ENCODE results near the gene FBXO24. TPM values are rescaled to one million over a fixed set of nuclear protein-coding genes. Genes with fewer than 3 reads are reported as not detected.

The FBXO24 gene
- total and polyA plus RNA-seq, 9 of the 15 experiments (the other 6 are each of a cell fraction or from before 2014, with no cell fraction given) = 0.17 to 0.95 (median 0.50) TPM

- TF ChIP-seq ZNF717 (CRISPR knock-in tag; IDR thresholded peaks at IDR 0.05) (no peak), ELK3 (CRISPR knock-in tag; IDR thresholded peaks at IDR 0.05) (no peak), ETS1 (conservative IDR thresholded peaks at IDR 0.05; ENCODE audit: control insufficient read depth, low read depth, low read length) (no peak; the same call in 1 of the 2 replicates), MCM2 (IDR thresholded peaks at IDR 0.05; ENCODE audit: low read depth) (no peak), THRA (IDR thresholded peaks at IDR 0.05) (no peak), ZNF184 (CRISPR knock-in tag; IDR thresholded peaks at IDR 0.05) (no peak), SREBF1 (IDR thresholded peaks at IDR 0.05; ENCODE audit: borderline replicate concordance, low read depth, low read length) (no peak), NFIX (CRISPR knock-in tag; IDR thresholded peaks at IDR 0.05; ENCODE audit: low read depth) (no peak), ADNP (tag; IDR thresholded peaks at IDR 0.05) (no peak), JUN (IDR thresholded peaks at IDR 0.05; ENCODE audit: borderline replicate concordance, low read depth, low read length) (peak; percentile 58), JUN (CRISPR knock-in tag; IDR thresholded peaks at IDR 0.05; ENCODE audit: borderline replicate concordance) (no peak), ZNF253 (CRISPR knock-in tag; conservative IDR thresholded peaks at IDR 0.05) (no peak), SLC30A9 (CRISPR knock-in tag; IDR thresholded peaks at IDR 0.05) (no peak), EZH2 (IDR thresholded peaks at IDR 0.05; ENCODE audit: borderline replicate concordance, low read depth, low read length) (no peak), ZNF280B (CRISPR knock-in tag; IDR thresholded peaks at IDR 0.05) (no peak), HOMEZ (CRISPR knock-in tag; IDR thresholded peaks at IDR 0.05) (peak; percentile 77; the same call in 1 of the 2 replicates), TSHZ1 (CRISPR knock-in tag; IDR thresholded peaks at IDR 0.05) (no peak)
These were observed 47.3 kb upstream of the FBXO24 start, which contains the start of gene AGFG2 (continued) for GRCh38 chr7:100538654-100539435.
